Ureter (tissue), 1 donor: ENCODE data around the gene SLC39A11. TPM values are rescaled to one million over a fixed set of nuclear protein-coding genes. Genes with fewer than 3 reads are reported as not detected.
"Not testable (repeated sequence)": the region's sequence is repeated elsewhere in the genome, so short reads cannot be mapped to it uniquely, and the experiment has no call there.

Experiments
- DNase-seq: peaks from one replicate; pipeline ENCODE4 v3.0.0-alpha.2; 2020; ENCODE audit warnings: low spot score
- total RNA-seq: library from RNA; stranded (reverse); gene quantifications from one replicate; pipeline ENCODE4 v1.2.4, GENCODE V29; 2023
- donor health status: DM: yes; HTN: yes; CAD: no.

SLC39A11 gene
- total RNA-seq, 1 donor from 2014 or later, result 60.3 TPM

GRCh38 chr17:72916991-72917390 lies 175.5 kb downstream of the SLC39A11 start:
- no peak for DNase-seq

- no peak for DNase-seq
Measured at GRCh38 chr17:72915625-72916081, 176.8 kb downstream of the SLC39A11 start.

GRCh38 chr17:72913142-72913682 lies 179.3 kb downstream of the SLC39A11 start:
- no peak for DNase-seq

- no peak for DNase-seq
Measured at GRCh38 chr17:72906306-72906705, 186.2 kb downstream of the SLC39A11 start.

DNA sequence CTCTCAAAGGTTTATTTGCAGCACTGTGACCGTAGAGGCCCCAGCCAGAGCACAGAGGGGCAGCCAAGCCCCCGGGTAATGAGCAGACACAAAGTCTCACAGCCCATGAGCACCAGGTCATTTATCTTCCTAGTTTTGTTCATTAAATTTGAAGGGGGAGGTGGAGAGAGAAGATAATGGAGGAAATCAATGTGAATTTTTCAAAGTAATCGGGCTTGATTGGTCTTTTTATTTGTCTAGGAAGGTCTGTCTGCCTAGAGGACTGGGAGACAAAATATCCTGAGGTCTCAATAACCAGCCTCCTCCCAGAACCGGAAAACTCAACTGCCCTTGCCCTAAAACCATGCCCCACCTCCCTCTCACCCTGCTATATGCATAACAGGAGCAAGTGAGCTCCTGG lies 189.0 kb downstream of the SLC39A11 start:
- DNase-seq, result no peak

GRCh38 chr17:72901657-72902056 lies 190.8 kb downstream of the SLC39A11 start:
- DNase-seq, result no peak

DNA sequence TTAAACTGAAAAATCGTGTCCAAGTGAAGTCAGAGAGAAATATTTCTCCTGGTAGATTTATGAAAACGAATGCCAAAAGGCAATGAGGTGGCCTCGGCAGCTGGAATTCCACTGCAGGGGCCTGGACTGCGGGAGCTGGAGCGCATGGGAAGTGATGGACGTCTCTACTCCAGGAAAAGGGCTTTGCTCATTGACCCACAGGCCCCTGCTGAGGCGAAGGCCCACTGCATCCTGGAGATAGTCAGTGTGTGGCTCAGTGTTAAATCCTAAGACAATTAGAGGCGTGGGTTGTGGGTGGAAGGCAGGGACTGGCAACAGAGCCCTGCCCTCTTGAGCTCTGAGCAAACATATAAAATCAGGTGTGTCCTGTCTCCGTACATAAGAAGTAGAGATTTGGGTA lies 191.4 kb downstream of the SLC39A11 start:
- no peak for DNase-seq

DNA sequence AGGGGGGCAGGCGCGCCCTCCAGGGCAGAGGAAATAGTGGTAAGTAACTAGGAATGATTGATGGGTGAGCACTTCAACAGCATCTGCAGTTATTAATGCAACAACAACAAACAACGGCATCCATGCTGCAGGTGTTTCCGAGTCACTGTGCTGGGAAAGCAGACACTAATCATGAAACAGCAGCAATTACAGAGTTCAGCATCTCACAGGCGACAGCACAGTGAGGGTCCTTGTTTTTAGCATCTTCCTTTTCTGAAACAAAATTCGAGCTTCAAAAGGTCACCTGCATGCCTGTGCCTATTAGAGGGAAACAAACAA lies 191.9 kb downstream of the SLC39A11 start:
- no peak for DNase-seq

- no peak for DNase-seq
Measured at GRCh38 chr17:72898725-72899124, 193.8 kb downstream of the SLC39A11 start.

- not testable (repeated sequence) for DNase-seq
Measured at GRCh38 chr17:72896288-72896687, 196.2 kb downstream of the SLC39A11 start.

DNA sequence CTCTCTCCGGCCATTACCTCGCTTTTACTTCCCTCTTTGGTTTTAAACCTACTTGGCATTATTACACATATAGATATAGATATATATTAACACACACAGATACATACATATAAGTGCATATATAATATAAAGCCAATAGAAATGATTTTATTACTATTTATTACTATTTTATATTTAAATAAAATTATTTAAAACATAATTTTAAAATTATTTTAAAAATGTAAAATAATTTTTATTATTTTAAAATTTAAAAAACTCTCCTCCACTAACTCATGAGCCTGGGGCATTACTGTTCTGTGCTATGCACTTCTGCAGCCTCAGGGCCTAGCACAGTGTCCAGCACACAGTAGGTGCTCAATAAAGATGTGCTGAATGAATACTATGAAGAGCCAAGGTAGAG lies 200.9 kb downstream of the SLC39A11 start:
- DNase-seq, result no peak

DNA sequence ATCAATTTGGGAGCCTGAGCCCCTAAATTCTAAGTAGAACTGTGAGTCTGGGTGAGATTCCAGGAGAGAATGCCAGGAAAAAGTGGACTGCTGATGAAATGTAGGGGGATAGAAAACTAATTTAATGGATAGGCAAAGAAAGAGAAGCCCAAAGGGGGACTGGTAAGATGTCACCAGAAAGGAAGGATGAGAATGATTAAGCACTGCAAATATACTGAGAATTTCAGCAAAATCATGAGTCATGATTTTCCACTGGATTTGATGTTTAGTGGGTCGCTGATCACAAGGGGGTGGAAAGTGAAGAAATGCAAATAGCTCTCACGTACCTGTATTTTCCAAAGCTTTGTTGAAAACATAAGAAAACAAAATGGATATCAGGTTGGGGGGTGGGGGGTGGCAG lies 201.8 kb downstream of the SLC39A11 start:
- DNase-seq, result no peak

DNA sequence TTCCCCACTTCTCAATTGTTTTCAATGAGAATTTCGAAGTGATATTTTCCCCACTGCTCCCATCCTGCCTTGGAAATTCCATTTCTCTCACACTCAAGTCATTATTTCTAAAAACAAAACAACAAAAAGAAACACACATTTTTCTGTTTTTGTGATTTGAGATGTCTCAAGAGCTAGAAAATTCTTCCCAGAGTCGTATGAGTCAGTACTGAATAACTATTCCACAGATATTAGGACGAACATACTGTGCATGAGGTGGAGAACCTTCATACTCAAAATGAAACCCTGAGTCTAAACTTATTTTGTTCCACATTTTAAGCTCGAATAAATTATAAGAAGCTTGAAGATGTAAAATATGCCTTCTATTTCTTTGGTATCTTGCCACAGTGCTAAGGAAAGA lies 204.6 kb downstream of the SLC39A11 start:
- no peak for DNase-seq

DNA sequence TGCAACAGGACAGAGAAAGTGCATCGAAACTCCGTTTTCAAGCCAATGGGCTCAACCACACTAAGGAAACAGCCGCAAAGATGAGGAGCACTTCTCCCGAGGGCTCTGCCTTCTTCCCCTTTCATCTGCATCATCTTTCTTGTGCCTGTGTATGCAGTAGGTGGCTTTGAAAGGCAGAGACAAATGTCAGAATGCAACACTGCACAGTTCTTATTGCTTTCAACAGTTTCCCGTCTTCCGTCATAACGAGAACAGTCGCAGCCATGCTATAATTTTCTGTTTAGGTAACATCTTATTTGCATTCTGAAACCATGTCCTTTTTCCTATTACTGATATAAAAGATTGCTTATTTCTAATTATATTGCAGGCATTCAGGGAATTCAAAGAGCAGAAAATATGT lies 205.2 kb downstream of the SLC39A11 start:
- DNase-seq, result no peak

DNA sequence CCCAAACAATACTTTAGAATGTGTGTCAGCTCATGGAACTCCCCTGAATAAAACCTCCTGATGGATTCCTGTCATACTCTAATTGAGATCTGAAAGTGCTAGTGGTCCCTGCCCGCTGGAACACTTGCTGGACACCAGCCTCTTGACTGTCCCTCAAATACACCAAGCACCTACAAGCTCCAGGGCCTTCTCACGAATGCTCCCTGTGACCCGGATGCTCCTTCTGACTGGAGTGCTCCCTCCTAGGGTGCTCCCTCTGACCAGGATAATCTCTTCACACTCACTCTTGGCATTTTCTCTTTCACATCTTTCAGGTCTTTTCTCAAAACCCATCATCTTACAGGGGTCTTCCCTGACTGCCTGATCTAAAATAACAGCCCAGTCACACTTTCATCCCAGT lies 205.9 kb downstream of the SLC39A11 start:
- no peak for DNase-seq

DNA sequence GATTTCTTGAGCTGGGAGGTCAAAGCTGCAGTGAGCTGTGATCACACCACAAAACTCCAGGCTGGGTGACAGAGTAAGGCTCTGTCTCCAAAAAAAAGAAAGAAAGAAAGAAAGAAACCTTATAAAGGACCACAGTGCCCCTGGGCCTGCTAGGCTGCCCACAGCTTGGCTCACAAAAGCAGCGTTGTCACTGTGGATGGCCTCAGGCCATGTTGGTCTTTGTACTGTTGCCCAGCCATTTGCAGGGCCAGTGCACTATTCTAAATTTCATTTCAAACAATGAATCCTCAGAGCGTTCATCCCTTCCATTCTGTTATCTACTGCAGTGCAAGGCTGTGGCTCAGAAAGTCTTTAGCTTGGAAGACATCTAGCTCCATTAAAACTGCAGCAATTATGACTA lies 208.4 kb downstream of the SLC39A11 start:
- DNase-seq, result no peak

DNA sequence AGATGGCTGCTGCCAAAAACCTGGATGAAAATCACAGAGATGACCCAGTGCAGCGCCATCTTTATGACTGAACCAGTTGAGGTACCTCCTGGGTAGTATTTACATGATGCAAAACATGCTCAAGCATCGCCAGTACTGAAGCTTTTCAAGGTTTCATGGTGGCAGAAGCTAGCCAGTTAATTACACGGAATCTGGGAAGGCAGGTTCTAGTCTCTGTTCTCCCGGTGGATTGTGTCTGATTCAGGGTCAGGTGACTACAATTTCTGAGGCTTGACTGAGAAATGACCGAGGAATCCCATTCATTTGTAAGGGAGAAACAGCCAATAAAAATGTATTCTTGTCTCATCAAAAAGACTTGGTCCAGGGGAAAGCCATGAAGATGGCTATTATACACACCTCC lies 209.1 kb downstream of the SLC39A11 start:
- DNase-seq, result no peak

DNA sequence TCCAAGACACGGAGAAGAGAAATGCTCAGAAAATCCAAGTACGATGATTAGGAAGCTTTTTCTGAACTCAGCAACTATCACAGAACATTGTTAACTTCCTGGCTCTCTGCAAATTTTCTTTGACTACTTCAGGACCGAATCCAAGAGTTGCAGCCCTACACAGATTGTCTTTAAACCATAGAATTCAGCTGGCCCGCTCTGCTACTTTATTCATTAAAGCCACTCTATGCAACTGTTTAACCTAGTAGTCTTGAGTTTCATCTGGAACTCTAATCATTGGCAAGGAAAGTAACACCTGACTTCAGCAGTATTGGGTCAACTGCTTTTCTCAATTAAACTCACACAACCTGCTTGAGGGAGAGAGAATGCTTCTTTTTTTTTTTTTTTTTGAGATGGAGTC lies 210.1 kb downstream of the SLC39A11 start:
- no peak for DNase-seq

- DNase-seq, result no peak
Measured at GRCh38 chr17:72879877-72880276, 212.6 kb downstream of the SLC39A11 start.

- DNase-seq, result no peak
Measured at GRCh38 chr17:72878975-72879660, 213.4 kb downstream of the SLC39A11 start.

- no peak for DNase-seq
Measured at GRCh38 chr17:72877348-72877747, 215.1 kb downstream of the SLC39A11 start.

DNA sequence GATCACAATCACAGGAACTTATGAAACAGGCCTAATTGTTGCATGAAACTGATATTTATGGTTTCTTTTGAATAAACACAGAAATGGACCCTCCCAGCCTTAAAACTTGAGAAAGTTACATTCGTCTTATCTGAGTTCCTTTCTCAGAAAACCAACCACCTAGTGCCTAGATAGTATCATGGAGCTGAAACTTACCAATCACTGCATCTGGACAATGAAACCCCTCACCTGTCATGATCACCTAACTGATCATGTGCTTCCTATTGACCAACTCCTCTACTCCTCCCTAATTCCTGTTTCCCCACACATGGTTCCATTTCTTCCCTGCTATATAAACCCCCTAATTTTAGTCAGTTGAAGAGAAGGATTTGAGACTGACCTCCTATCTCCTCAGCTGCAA lies 216.1 kb downstream of the SLC39A11 start:
- no peak for DNase-seq

- DNase-seq, result no peak
Measured at GRCh38 chr17:72875361-72875760, 217.1 kb downstream of the SLC39A11 start.

- DNase-seq, result no peak
Measured at GRCh38 chr17:72872396-72872795, 220.1 kb downstream of the SLC39A11 start.
